GM19239 (cell line): Measurements from ENCODE around the gene CHST1.

ENCODE experiments used
- DNase-seq: peaks from one replicate; pipeline ENCODE4 v3.0.0; 2011; ENCODE audit warnings: low spot score; ENCODE audit not compliant: insufficient read length
- FAIRE-seq: peaks from 2 replicates; lab custom pipeline; 2011; peaks lifted over from hg19 to GRCh38; lab: Jason Lieb, UNC

Gene CHST1

GRCh38 chr11:45614196-45614828 lies 51.1 kb downstream of the CHST1 start:
- DNase-seq (no peak), FAIRE-seq (no peak)

GRCh38 chr11:45610627-45611026 lies 54.8 kb downstream of the CHST1 start:
- FAIRE-seq = no peak
- DNase-seq = no peak

GRCh38 chr11:45609902-45610301 lies 55.5 kb downstream of the CHST1 start:
- no peak for DNase-seq
- FAIRE-seq = no peak

GRCh38 chr11:45609337-45609736 lies 56.1 kb downstream of the CHST1 start:
- DNase-seq = no peak
- FAIRE-seq = no peak

DNA sequence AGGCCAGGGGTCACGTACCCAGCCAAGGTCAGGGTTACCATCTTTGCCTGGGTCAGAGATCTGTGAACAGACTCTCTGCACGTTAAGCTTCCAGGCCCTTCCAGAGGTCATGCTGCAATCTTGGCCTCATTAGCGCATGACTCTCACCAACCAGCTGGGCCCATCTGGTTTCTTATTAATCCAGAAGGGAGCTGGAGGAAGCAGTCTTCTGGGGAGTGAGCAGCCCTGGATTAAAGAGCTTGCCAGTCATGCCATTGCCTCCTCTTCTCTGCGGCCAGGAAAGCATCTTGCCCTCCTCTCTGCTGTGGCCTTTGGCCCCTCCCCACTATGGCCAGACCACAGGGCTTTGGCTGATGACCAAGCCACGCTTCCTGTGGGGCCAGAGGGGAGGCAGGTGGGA lies 57.4 kb downstream of the CHST1 start:
- DNase-seq (no peak), FAIRE-seq (no peak)

- FAIRE-seq (no peak), DNase-seq (no peak)
Observed at GRCh38 chr11:45606514-45607281, 58.7 kb downstream of the CHST1 start.

GRCh38 chr11:45605051-45605450 lies 60.4 kb downstream of the CHST1 start:
- FAIRE-seq (no peak), DNase-seq (no peak)

DNA sequence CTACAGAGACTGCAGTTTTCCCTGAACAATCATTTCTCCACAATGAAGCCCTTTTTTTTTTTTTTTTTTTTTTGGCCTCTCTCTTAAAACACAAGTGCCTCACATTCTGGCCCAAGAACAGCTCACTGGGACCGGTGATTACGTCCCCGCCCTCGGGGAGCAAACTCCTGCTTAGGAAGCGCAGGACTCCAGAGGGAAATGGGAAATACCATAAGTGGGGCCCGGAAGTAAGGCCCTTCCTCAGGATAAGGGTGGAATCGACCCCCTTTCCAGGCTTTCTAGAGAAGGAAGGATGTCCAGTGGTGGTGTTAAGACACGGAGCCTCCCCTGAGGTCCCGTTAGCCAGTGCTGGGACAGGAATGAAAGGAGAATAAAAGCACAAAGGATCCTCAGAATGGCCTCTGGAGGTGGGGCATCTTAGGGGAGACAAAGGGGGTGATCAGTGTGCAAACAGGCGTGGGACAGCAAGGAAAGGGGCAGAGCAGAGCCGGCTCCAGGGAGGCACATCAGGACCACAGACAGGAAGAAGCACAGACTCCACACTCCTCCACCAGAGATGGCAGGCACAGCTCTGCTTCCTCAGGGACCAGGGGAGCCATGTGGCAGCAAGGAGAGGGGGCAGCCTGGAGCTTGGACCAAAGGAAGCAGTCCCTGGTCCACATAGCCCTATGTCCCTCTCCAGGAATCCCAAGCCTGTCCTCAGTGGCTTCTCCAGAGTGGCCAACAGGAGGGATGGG lies 61.3 kb downstream of the CHST1 start:
- no peak for FAIRE-seq

DNA sequence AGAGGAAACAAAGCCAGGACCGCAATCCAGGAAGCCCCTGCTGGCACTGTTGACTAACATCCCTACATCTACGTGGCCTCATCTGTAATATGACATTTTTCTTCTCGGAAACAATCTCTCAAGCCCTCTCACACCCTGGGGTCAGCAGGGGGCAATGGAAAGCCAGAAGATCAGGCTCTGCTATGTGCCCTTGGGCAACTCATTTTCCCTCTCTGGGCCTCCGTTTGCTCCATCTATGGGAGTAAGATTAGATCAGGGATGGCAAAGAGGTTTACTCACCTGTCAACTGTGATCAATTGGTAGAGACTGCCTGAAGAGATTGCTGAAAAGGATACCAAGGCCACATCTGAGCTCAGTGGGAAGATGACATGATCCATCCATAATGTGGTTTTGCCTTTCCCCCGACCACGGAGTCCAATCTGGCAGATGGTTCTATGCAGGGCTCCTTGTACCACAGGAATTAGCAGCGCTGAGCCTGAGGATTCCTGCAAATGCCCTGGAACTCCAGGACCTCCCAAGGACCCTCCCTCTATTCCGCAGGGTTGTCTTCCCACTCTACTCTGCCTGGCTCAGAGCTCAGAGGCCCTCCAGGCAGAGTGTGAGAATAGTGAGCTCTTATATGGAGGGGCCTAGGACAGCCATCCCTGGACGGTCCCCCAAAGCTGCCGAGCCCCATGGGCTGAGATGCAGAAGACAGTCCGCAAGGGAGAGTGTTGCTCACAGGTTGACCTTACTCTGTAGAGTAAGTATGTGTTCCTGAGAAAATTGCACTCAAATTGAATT lies 66.1 kb downstream of the CHST1 start:
- no peak for FAIRE-seq

More for the DNA sequence above, 61.3 kb downstream of the CHST1 start:
- DNase-seq = no peak

More for the DNA sequence above, 66.1 kb downstream of the CHST1 start:
- DNase-seq = no peak
